B cell (primary cell): Measurements from ENCODE around the gene SLC24A3. TPM values are rescaled to one million over a fixed set of nuclear protein-coding genes. Genes with fewer than 3 reads are reported as not detected.

Experiments used
- ATAC-seq: fragments of 200-7000 bp; cut with Tn5 transposase; one replicate; pipeline ENCODE4 v1.10.0; 2021; ENCODE audit warnings: low read depth, mild to moderate bottlenecking, moderate number of reproducible peaks, moderate library complexity
- CTCF ChIA-PET: fragments of 350-600 bp; sonication (Branson Sonifier 250); formaldehyde crosslinking; loops from one replicate; lab custom pipeline; 2021; ENCODE audit warnings: antibody characterized with exemption, inconsistent platforms; lab: Charles Lee
- POLR2A ChIA-PET: fragments of 350-600 bp; sonication (Branson Sonifier 250); formaldehyde crosslinking; loops from one replicate; lab custom pipeline; 2021; ENCODE audit warnings: antibody characterized with exemption; lab: Charles Lee
- DNase-seq: peaks from one replicate; pipeline ENCODE4 v3.0.0; 2013
- H2AFZ ChIP-seq: 2 replicates; pipeline ENCODE4 v1.6.1; 2012; ENCODE audit warnings: mild to moderate bottlenecking, low read depth, low read length; ENCODE audit not compliant: insufficient read depth, poor library complexity, severe bottlenecking
- H3K27ac ChIP-seq, 2 donors: 1 replicate in 1 of 2; 2 replicates in 1 of 2; pipeline ENCODE4 v1.5.1; 2012 to 2013; ENCODE audit warnings: low read length in 2 of 2, mild to moderate bottlenecking in 2 of 2, moderate library complexity in 1 of 2
- H3K27me3 ChIP-seq, 4 experiments: fragments of 200-600 bp in 1 of 4; sonication (generic) in 1 of 4; replicated peaks in 1 of 4; 1 replicate in 2 of 4; 2 replicates in 2 of 4; pipeline versions ENCODE4 v1.6.1 to v1.7.0; 2013 to 2016; ENCODE audit warnings: low read length in 3 of 4, mild to moderate bottlenecking in 2 of 4, mixed read lengths in 1 of 4, moderate library complexity in 1 of 4; ENCODE audit not compliant: insufficient read depth in 4 of 4, control insufficient read depth in 3 of 4; ENCODE audit errors: control extremely low read depth in 1 of 4
- H3K36me3 ChIP-seq, 2 experiments: replicated peaks in 1 of 2; 1 replicate in 1 of 2; 2 replicates in 1 of 2; pipeline versions ENCODE4 v1.6.1 to v1.7.1; 2013; ENCODE audit warnings: low read length in 1 of 2; ENCODE audit not compliant: insufficient read depth in 2 of 2, control insufficient read depth in 1 of 2; ENCODE audit errors: control extremely low read depth in 1 of 2, extremely low read depth in 1 of 2
- H3K4me1 ChIP-seq, 2 donors: fragments of 200-600 bp in 1 of 2; sonication (generic) in 1 of 2; 1 replicate in 1 of 2; 2 replicates in 1 of 2; pipeline versions ENCODE4 v1.5.1 to v1.6.1; 2013 to 2017; ENCODE audit warnings: low read length in 2 of 2; ENCODE audit not compliant: control insufficient read depth in 2 of 2, insufficient read depth in 2 of 2
- H3K4me2 ChIP-seq: replicated peaks from 2 replicates; pipeline ENCODE3; 2012; ENCODE audit warnings: mild to moderate bottlenecking, low read depth, low read length; ENCODE audit not compliant: poor library complexity, severe bottlenecking
- H3K4me3 ChIP-seq, 5 experiments: fragments of 200-600 bp in 1 of 5; sonication (generic) in 1 of 5; 1 replicate in 3 of 5; 2 replicates in 2 of 5; pipeline versions ENCODE4 v1.5.1 to v1.7.0; 2011 to 2016; ENCODE audit warnings: low read length in 4 of 5, mild to moderate bottlenecking in 4 of 5, low read depth in 2 of 5, control low read depth in 1 of 5, moderate library complexity in 1 of 5; ENCODE audit not compliant: insufficient read depth in 1 of 5; ENCODE audit errors: control extremely low read depth in 1 of 5, extremely low read depth in 1 of 5
- H3K79me2 ChIP-seq: fragments of 200-600 bp; sonication (generic); one replicate; pipeline ENCODE4 v1.6.0; 2016; ENCODE audit warnings: low read length; ENCODE audit not compliant: control insufficient read depth, insufficient read depth
- H3K9ac ChIP-seq: fragments of 200-600 bp; sonication (generic); 2 replicates; pipeline ENCODE4 v1.6.1; 2017; ENCODE audit warnings: mild to moderate bottlenecking, low read length, moderate library complexity
- H3K9me3 ChIP-seq, 3 donors: one replicate each; pipeline versions ENCODE4 v1.6.1 to v1.7.1; 2013; ENCODE audit warnings: low read length in 2 of 3; ENCODE audit not compliant: control insufficient read depth in 2 of 3, insufficient read depth in 1 of 3; ENCODE audit errors: control extremely low read depth in 1 of 3
- H4K20me1 ChIP-seq: 2 replicates; pipeline ENCODE4 v1.6.0; 2012; ENCODE audit warnings: mild to moderate bottlenecking, low read length; ENCODE audit not compliant: insufficient read depth, control insufficient read depth, poor library complexity, severe bottlenecking
- H3K27ac Mint-ChIP-seq: one replicate; pipeline ENCODE4 v1.8.0; 2021; ENCODE audit warnings: mixed read lengths
- H3K27me3 Mint-ChIP-seq: one replicate; pipeline ENCODE4 v1.8.0; 2021; ENCODE audit warnings: mixed read lengths
- H3K4me1 Mint-ChIP-seq: one replicate; pipeline ENCODE4 v1.8.0; 2021; ENCODE audit warnings: mixed read lengths
- H3K4me3 Mint-ChIP-seq: one replicate; pipeline ENCODE4 v1.8.0; 2021; ENCODE audit warnings: mixed read lengths
- H3K9me3 Mint-ChIP-seq: one replicate; pipeline ENCODE4 v1.8.0; 2022; ENCODE audit warnings: mixed read lengths; ENCODE audit not compliant: insufficient read depth
- CTCF ChIP-seq: fragments of 200-600 bp; IDR thresholded peaks from one replicate; pipeline ENCODE4 v1.8.0; 2022; ENCODE audit warnings: antibody characterized with exemption, mild to moderate bottlenecking
- EZH2 ChIP-seq: IDR thresholded peaks from 2 replicates; pipeline ENCODE4 v1.6.1; 2012; ENCODE audit warnings: borderline replicate concordance, low read depth, mild to moderate bottlenecking, moderate library complexity, low read length; ENCODE audit not compliant: insufficient read depth, poor library complexity, severe bottlenecking
- WGBS: methylation state at CpG from one replicate; pipeline ENCODE4 v1.1.5; 2013; ENCODE audit warnings: missing lambda C conversion rate; ENCODE audit not compliant: insufficient coverage; 5-methylcytosine and 5-hydroxymethylcytosine counted together
- intact Hi-C: fragments of 100-400 bp; cut with micrococcal nuclease; formaldehyde crosslinking; loops from one replicate; pipeline ENCODE4 v1.10.0; 2022
- polyA plus RNA-seq: library from polyadenylated mRNA; depleted of rRNA; stranded (reverse); fragments of >200 nt; gene quantifications from 2 replicates; pipeline ENCODE4 v1.2.3, GENCODE V29; 2012
- total RNA-seq, 2 donors: library from RNA; stranded (reverse); fragments of 120-200 nt in 1 of 2; gene quantifications; 1 replicate in 1 of 2; 2 replicates in 1 of 2; pipeline versions ENCODE4 v1.2.3 to v1.2.4, GENCODE V29; 2013 to 2022

Gene SLC24A3
- total and polyA plus RNA-seq, 2 donors (not counting 1 experiment from before 2014, with no cell fraction given) = not detected

DNA sequence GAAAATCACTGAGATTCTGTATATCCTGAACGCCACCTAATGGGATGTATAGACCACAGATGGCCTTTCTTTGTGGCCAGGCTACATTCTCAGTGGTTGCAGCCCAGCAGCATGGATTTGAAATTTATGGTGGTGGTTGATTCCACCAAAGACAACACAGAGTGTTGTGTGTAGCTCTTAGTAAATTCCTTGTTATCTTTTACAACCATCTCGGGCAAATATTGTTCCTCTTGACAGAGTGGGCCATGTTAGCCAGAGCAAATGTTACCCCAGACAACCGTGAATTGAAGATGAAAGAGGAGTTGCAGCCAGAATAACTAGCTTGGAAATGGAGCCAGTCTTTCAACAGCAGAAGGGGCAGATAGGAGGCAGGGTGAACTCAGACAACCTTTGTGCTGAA is 39.5 kb downstream of the SLC24A3 start:
- H3K4me3 Mint-ChIP-seq = no peak overlapping the region
- Histone ChIP-seq H3K36me3 (no peaks in the 10 kb centered on the region), H4K20me1 (no peaks in the 10 kb centered on the region), H3K4me2 (no peak overlapping the region), H3K4me1 (no peaks in the 10 kb centered on the region), H3K9ac (no peak overlapping the region), H3K9me3 (peaks cover 0 to 4% (median 0%) of the 10 kb centered on the region in 3 donors), H3K4me3 (no peak overlapping the region), H3K27ac (no peak overlapping the region), H3K79me2 (no peaks in the 10 kb centered on the region), H2AFZ (no peak overlapping the region), H3K27me3 (no peaks in the 10 kb centered on the region)
- intact Hi-C loops = no loop called here
- 88% methylated on average over 2 of the region's 3 CpGs for WGBS
- no peaks in the 10 kb centered on the region for H3K9me3 Mint-ChIP-seq
- H3K27me3 Mint-ChIP-seq = peaks cover 10% of the 10 kb centered on the region
- ChIA-PET CTCF (no interaction called here), POLR2A (interaction anchor here (0.6 kb wide), 1 partner anchor 432 kb away, joined by 4 read pairs; no protein-coding TSS in a partner anchor)
- H3K27ac Mint-ChIP-seq = no peak overlapping the region
- no peak for TF ChIP-seq EZH2
- TF ChIP-seq CTCF = no peak
- ATAC-seq (no peak), DNase-seq (no peak)
- no peaks in the 10 kb centered on the region for H3K4me1 Mint-ChIP-seq

DNA sequence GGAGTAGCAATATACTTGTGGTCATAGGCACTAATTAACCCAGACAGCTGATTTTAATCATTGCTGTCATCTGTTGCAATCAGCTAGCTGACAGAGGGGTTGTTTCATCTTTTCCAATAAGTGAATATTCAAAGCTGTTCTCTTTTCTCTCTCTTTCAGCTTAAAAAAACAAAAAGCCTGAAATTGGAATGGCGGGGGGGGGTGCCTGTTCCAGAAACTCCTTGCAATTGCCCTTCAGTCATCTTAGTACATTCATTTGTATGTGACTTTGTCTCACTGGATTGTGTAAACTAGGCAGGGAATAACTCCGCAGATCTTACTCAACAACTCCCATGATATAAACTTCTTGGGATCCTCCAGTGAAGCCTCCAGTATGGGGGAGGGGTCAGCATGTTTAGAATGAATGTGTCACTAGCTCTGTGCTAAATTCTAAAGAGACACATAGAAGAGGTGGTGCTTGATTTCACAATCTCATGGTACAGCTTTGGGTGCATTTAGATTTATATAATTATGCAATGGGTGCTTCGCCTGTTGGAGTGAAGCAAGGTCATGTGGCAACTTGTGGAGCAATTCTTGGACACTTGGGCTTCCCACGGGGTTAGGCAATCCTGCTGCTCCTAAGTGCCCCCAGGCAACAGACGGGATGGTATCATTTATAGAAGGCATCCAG is 40.1 kb downstream of the SLC24A3 start:
- ATAC-seq (no peak), DNase-seq (no peak)
- Mint-ChIP-seq H3K4me1 (no peaks in the 10 kb centered on the region), H3K9me3 (no peaks in the 10 kb centered on the region), H3K4me3 (no peak overlapping the region), H3K27ac (no peak overlapping the region), H3K27me3 (peaks cover 10% of the 10 kb centered on the region)
- no peaks in the 10 kb centered on the region for H3K27me3 ChIP-seq
- no peak for TF ChIP-seq CTCF
- no peaks in the 10 kb centered on the region for H3K79me2 ChIP-seq
- H3K27ac ChIP-seq = no peak overlapping the region
- H3K4me3 ChIP-seq = no peak overlapping the region
- H3K9ac ChIP-seq = no peak overlapping the region
- no peak overlapping the region for H2AFZ ChIP-seq
- no peak overlapping the region for H3K4me2 ChIP-seq
- 88% methylated on average over 2 of the region's 5 CpGs for WGBS
- H3K4me1 ChIP-seq = no peaks in the 10 kb centered on the region
- peaks cover 0 to 4% (median 0%) of the 10 kb centered on the region in 3 donors for H3K9me3 ChIP-seq
- intact Hi-C loops = no loop called here
- ChIA-PET POLR2A (interaction anchor here (0.6 kb wide), 1 partner anchor 431 kb away, joined by 4 read pairs; no protein-coding TSS in a partner anchor), CTCF (no interaction called here)
- no peaks in the 10 kb centered on the region for H3K36me3 ChIP-seq
- no peaks in the 10 kb centered on the region for H4K20me1 ChIP-seq
